Stimulated activated CD4-positive, alpha-beta T cell treated with anti-CD3 and anti-CD28 coated beads, TNF-alpha, amount 100 ng/mL, for 24 hours (primary cell): ENCODE data around the gene LARGE2.

Source experiments
- DNase-seq, 3 experiments: peaks; one replicate each; pipeline ENCODE4 v3.0.0-alpha.2; 2020; ENCODE audit warnings: low read depth in 3 of 3

Gene LARGE2

DNA sequence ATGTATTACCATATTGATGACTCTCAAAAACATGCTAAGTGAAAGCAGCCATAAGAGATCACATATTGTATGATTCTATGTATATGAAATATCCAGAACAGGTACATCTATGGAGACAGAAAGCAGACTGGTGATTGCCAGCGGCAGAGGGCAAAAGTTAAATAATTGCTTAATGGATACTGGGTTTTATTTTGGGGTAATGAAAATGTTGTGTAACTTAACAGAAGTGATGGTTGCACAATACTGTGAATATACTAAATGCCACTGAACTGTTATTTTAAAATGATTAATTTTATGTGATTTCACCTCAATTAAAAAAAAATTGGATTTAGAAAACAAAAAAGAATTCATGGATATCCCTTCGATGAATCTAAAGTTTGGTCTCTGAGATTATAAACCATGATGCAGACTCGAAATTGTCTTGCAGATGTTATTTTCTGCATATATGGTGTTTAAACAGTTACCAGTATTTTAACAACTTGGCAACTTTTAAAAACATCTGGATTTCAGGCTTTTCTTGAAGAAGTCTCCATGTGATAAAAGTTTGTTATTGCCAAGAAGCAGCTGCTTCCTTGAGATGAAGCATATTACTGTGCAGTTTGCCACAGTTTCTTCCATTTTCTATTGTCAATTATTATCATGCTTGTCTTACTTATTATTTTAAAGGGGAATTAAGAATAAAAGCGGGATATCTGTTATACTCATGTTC lies 38.1 kb downstream of the LARGE2 start:
- DNase-seq: no peak

GRCh38 chr11:45961751-45962240 lies 39.3 kb downstream of the LARGE2 start:
- DNase-seq: no peak

DNA sequence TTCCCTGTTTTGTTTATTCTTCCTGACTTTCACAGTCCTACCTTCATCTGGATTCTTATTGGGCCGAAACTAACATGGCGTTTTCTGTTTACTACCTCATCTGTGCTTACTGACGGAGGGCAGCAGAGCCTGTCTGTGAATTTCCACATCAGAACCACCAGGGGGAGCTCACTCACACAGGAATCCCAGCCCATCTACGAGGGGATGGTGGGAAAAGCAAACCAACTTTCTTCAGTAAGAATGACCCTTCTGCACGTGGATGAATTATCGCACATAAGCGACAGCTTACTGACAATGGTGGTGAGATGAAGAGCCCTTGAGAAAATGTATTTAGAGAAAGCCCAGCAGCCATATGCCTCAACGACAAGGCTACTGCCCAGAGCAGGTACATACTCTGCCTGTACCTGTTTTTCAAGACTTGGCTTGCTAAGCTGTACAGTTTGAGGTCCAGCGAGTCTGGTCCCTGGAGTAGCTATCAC lies 42.5 kb downstream of the LARGE2 start:
- peak; percentile 11 to 41 (median 29) for DNase-seq

GRCh38 chr11:45967506-45967905 lies 45.0 kb downstream of the LARGE2 start:
- DNase-seq: no peak

DNA sequence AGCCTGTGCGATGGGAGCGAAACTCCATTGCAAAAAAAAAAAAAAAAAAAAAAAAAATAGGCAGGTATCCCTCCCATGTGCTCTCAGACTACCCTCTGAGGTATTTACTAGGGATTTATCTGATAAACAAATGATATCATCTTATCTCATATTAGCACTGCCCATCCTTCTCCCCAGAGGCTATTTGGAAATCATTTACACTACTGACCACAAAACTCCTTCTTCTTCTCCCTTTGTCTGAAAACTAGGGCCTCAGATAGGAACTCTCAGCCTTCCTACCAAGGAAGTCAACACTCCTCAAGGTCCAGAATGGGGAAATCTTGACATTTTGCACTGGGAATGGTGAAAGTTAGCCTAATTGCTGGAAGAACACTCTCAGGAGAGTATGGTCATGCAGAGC lies 46.4 kb downstream of the LARGE2 start:
- no peak for DNase-seq

DNA sequence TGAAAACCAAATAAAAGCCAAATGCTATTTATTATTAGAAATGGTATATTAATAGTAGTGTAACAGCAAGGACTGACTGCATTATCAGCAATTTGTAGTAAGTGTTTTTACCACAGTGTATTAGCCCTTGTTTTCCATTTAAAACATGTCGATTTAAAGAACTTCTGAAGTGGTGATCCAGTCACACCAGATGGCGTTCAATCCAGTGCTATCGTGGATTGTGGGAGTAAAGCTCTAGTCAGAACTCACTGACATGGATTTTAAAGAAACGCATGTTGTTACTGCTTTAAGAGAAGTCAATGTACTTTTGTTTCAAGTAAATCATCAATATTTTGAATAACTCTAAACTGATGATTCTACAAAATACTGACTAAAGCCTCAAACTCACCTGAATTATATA lies 51.1 kb downstream of the LARGE2 start:
- DNase-seq: no peak

GRCh38 chr11:45974806-45975205 lies 52.4 kb downstream of the LARGE2 start:
- DNase-seq: no peak
